Raji (cell line): Measurements from ENCODE around the gene GLG1.
"Not testable (repeated sequence)": the region's sequence is repeated elsewhere in the genome, so short reads cannot be mapped to it uniquely, and the experiment has no call there.

Source experiments
- POLR2A ChIP-seq: IDR thresholded peaks from 2 replicates; pipeline ENCODE4 v1.6.1; 2011; ENCODE audit warnings: low read depth, low read length, control low read depth; ENCODE audit not compliant: insufficient read depth

Gene GLG1

GRCh38 chr16:74449470-74449869, 157.4 kb downstream of the GLG1 start:
- no peak for TF ChIP-seq POLR2A

GRCh38 chr16:74448990-74449389, 157.9 kb downstream of the GLG1 start:
- no peak for TF ChIP-seq POLR2A

GRCh38 chr16:74447578-74447977, 159.3 kb downstream of the GLG1 start:
- no peak for TF ChIP-seq POLR2A

- no peak for TF ChIP-seq POLR2A
Observed at GRCh38 chr16:74446866-74447265, 160.0 kb downstream of the GLG1 start.

GRCh38 chr16:74439685-74440084, 167.2 kb downstream of the GLG1 start:
- no peak for TF ChIP-seq POLR2A

DNA sequence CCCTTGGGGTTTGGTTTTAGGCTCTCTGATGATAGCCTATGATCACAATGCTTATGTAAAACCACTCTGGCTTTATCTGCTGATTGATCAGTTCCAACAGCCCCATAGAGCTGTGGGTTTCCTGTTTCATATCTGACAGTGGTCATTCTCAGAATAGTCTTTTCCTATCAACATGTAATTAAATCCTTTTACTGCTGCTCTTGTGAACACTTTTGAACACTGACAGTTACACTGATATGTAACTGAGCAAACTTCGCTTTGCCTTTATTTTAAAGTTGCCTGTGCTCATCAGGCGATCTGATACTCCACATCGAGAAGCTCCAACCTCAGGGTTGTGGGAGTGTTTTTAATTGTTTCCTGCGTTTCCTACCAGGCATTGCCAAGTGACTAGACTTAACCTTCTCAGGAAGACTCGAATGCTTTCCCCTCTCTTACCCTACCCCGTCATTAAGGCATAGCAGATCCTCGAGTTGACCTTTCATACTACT, 168.4 kb downstream of the GLG1 start:
- no peak for TF ChIP-seq POLR2A

- no peak for TF ChIP-seq POLR2A
Observed at GRCh38 chr16:74431516-74431915, 175.4 kb downstream of the GLG1 start.

DNA sequence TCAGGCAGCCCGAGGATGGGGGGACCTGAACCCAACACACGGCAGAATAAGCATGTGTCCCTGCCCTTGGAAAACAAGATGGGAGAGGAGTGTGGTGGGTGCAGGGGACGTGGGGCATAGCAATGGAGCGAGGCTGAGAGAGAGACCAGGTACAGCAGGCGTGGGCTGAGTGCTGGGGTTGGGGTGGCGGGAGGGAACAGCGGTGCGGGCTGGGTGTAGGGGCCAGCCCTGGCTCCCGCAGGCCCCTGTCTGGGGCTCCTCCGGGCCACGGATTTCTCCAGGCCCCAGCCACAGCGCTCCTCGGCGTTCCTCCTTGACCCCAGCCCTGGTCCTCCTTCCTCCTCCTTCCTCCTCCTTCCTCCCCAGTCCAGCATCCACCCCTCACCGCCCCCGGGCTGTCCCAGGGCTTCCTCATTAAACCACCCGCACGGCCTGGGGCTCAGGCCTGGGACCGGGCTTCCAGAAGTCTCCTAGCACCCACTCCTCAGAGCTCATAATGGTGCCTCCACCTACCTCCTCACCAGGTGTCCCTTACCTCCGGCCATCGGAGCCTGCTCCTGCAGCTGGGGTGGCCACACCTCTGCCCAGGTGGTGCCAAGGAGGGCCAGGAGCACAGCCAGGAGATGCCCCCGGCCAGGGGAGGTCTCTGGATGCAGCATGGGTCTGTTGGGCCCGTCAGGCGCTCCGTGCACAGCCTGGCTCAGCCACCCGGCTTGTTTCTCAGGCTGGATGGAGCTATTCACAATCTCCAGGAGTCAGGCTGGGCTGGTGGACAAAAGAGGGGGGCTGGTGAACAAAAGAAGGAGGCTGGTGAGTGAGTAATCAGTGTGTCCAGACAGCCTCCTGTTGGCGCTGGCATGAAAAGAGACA, 186.1 kb downstream of the GLG1 start, which contains the start of gene CLEC18B:
Gene CLEC18B, minus strand, starts transcription at position 867 of the 870 bp plus-strand sequence. Its CDS starts 208 bp downstream, at position 659.
- not testable (repeated sequence) for TF ChIP-seq POLR2A
